NCI-H1436 treated with DMSO at 0.1 percent for 48 hours (cell line): Measurements from ENCODE around the gene AK8.
"Not testable (repeated sequence)": the region's sequence is repeated elsewhere in the genome, so short reads cannot be mapped to it uniquely, and the experiment has no call there.

ENCODE experiments used
- DNase-seq: peaks from one replicate; lab custom pipeline; 2025; lab: John Stamatoyannopoulos, UW

AK8 gene

DNA sequence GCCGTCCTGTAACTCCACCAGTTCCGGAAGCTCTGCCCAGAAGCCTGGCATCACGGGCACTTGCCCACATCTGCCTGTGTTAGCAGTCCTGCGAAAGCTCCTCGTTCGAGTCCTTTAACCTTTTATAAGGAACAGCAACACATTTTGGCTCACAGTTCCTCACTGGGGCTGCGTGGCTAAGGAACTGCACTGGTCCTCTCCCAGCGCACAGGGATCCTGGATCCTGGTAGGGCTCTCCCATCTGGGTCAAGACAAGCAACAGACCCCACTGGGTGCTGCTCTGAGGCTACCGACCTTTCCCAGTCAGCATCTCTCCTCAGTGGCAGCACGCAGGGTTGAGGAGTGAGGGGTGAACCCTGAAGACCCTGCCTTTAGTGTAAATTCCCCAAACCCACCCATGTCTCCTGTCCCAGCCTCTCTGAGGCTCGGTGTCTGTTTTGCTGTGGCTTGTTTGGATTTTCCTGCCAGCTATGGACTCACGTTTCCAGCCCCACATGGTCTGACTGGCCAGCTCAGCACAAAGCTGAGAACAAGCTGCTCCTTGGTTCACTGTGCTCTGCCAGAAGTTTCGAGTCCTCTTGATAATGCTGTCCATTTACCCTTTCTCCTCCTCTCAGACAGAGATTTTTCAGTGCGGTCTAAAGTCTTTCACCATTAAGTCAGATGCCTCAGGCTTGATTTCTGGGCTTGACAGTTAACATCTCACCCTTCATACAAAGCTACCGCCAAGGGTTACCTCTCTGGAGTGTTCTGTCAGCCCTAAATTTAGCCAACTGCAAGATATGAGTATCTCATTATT, 80.0 kb downstream of the AK8 start:
- no peak for DNase-seq

DNA sequence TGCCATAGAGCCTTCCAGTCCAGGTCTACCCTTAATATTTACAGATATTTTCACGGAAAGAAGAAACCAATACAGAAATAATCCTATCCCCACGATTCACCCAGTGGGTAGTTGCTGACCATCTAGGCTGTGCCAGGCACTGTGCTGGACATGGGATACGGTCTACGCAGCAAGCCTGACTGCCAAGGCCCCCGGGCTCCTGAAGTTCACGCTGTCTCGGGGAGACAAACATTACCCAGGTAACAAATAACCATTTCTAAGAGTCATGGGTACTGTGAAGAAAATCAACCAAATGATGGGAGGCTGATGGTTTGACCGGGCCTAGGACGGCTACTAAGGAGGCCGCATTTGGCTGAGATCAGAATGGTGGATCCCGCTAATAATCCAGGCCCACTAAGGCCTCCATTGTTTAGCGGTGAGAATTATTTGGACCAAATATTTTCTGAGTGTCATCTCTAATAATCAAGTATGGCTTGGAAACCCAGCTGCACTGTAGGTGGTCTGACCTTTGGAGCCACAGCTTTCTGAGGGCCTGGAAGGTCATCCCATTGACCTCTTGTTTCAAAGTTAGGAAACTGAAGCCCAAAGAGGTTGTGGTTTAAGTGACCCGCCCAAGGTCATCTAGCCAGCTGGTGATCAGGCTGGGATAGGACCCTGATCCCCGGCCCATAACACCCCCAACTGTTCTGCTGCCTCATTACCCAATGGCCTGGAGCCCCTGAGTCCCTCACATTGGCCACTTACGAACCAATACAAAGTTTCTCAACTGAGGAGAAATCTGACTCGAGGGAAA, 82.4 kb downstream of the AK8 start:
- DNase-seq = no peak

DNA sequence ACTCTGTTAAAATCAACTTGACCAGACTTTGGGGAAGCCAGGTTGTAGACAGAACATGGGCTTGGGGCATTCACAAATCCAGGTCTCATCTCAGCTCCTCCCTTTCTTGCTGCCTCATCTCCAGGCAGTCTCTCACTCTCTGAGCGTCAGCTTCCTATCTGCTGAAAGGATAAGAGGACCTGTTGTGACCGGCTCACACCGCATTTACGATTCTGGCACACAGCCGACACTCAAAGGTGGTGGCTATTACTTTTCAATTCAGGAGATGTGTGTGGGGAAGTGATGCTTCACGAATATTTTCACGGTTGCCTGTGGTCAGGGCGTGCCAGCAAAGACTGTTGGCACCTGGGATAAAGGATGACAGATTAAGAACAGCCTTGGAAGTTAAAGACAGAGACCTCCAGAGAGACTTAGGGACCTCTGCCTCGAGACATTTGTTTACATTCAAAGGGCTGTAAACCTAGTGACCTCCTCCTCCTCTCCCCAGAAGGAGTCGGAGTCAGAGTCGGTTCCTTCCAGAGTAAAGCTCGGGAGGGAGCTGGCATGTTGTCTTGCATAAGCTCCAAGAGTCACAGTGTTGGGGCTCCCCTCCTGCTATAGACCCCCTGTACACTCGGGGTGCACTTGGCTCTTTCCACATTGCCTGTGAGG, 83.2 kb downstream of the AK8 start:
- DNase-seq = no peak

DNA sequence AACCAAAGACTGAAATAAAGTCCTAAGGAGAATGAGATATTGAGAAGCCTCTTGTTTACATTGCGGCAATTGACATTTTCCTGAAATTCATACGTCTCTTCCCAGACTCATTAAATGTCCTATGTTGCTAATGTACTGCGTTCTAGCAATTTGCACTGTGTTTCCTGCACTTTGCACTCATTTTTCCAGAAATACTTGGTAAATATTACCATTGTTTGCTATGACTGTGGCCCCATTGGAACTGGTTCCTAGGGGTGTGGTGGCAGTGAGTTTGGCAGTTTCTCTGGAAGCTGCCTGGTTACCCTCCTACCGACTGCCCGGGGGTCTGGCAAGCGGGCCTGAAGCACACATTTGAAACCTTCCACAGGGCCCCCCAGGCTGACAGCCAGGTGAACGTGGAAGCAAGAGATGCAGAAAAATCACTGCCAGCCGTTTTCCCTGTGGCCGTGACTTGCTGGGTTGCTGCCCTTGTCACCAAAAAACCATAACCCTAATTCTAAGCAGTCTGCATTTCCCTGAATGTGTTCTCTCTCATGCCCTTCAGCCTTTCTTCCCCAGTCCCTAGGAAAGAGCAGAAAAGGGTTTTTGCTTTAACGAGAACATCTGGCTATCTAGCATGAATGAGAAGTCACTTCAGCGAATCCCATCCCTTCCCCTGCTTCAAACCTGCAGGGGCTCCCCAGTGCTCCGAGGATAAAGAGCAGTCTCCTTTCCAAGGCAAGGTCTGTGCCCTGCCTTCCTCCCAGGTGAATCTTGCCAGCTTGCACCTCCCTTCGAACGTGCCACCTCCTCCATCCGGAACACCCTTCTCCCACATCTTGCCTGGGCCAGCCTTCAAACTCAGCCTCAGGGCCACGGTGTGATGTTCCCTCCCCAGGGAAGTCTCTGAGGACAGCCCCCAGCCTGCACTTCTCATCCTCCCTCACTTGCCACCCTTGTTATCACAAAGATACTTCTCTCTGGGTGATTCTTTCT, 84.2 kb downstream of the AK8 start:
- DNase-seq = no peak

DNA sequence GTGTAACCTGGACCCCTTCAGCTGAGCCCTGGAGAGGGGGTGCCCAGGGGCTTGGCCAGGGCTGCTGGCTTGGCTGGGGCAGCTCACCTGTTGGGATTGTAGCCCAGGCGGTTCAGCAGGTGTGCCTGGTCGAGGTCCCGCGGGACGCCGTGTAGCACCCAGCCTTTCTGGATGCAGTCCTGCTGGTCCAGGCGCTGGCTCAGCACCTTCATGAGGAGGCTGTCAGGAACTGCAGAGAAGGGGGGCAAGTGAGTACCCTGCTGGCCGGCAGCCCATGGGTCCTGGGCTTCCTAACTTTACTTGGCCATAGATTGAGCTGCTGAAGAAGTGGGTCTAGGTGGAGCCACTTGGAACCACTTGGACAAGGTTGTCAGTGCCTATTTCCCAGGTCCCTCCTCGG, 85.5 kb downstream of the AK8 start:
- no peak for DNase-seq

DNA sequence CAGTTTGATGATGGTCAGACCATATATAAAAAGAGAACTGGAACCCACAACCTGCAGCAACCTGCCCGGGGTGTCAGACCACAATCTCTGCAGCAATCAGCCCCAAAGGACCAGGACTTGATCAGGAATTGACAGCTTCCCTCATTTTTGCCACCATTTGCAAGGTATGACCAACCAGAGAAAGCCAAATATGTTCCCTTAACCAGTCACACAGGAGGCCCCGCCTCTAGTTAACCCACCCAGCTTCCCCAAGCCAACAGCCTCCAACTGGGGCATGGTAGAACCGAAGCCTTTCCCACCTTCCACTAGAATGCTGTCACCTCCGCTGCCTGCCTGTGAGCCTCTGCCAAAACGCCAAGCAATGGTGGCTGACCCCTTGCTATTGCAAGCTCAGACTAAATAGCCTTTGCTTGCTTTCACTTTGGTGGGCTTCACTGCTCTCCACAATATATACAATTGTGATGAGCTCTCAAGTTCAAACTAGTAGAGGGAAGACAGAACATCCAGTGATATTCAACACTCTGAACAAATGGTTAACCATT, 86.3 kb downstream of the AK8 start:
- DNase-seq = no peak

DNA sequence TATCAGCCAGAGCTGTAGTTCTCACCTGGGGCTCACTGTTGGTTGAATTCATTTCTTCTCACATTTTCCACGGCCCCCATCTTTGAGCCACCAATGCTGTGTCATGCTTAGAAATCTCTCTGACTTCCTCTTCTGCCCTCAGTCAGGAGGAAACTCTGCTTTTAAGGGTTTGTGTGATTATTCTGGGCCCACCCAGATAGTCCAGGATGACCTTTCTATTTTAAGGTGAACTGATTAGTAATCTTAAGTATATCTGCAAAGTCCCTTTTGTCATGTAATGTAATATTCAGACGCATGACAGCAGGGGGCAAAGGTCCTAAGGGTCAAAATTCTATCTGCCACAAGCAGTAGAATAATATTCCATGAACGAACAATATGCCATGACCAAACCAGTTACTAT, 88.4 kb downstream of the AK8 start:
- DNase-seq = no peak

DNA sequence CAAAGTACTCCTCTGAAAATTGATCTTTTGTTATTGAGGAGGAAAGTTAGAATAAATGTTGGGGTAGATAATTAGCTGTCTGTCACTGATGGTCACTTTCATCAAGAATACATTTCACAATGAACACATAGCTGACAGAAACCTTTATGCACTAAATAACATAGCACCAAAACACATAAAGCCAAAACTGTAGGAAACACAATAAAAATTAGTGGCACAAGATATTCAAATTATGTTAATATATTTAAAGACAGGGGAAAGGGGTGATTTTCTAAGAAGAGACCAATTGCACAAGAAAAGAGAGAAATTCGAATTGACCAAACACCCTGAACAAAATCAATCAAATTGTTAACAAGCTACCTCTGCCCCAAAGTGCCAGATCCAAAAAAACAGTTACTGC, 89.7 kb downstream of the AK8 start:
- no peak for DNase-seq

DNA sequence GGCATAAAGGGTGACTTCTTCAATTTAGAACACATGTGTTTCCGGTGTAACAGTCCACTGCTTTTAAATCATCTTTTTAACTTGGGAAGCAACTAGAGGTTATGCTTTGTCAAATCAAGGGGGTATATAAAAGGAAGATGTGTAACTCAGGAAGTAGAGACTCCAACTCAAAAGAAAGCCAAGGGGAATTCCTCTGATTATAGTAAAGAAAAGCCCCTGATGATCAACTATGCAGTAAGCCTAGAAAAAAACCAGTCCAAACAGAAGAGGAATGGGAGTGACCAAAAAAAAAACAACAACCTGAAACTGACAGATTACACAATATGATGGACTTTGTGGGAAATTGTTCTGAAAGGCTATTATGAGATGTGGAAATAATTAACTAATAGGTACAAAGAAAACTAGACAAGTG, 90.3 kb downstream of the AK8 start:
- DNase-seq = no peak

DNA sequence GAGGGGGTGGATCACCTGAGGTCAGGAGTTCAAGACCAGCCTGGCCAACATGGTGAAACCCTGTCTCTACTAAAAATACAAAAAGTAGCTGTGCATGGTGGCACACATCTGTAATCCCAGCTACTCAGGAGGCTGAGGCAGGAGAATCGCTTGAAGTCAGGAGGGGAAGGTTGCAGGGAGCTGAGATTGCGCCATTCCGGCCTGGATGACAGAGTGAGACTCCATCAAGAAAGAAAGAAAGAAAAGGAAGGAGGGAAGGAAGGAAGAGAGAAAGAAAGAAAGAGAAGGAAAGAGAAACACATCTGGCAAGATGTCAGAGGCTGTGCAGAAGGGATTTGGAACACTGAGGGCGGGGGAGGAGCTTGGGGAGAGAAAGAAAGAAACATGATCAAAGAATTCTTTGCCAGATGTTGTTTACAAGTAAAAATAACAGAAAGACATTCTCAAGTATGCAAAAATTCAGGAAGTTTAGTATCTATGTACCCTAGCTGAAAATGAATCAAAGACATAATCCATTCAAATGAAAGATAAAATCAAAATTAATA, 93.7 kb downstream of the AK8 start:
- DNase-seq = no peak

DNA sequence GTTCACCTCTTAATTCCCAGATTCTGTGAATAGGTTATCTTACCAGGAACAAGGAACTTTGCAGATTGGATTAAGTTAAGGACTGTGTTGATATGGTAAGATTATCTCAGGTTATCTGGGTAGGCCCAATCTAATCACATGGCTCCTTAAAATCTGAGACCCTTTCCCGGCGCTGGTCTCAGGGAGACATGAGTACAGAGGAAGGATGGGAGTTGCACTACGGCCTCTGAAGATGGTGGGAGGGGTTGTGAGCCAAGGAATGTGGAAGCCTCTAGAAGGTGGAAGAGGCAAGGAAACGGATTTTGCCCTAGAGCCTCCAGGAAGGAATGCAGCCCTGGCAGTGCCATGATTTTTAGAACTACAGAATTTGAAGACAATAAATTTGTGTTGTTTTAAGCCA, 95.1 kb downstream of the AK8 start:
- no peak for DNase-seq

DNA sequence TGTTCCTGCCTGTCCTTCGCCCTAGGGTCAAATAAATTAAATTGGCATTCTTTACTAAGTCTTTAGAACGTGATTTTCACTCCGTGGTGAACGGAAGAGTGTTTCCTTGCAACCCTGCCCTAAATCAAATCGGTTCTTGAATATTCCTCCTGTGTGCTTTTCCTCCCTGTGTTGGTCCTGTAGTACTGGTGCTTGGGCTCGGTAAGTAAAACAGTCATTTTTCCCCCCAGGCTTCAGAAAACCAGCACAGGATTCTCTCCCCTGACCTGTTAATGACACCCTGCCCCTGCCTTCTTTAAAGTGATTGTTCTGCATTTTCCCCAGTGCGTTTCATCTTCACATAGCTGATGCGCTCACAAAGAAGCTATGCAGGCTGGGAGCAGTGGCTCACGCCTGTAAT, 96.0 kb downstream of the AK8 start:
- DNase-seq = no peak

DNA sequence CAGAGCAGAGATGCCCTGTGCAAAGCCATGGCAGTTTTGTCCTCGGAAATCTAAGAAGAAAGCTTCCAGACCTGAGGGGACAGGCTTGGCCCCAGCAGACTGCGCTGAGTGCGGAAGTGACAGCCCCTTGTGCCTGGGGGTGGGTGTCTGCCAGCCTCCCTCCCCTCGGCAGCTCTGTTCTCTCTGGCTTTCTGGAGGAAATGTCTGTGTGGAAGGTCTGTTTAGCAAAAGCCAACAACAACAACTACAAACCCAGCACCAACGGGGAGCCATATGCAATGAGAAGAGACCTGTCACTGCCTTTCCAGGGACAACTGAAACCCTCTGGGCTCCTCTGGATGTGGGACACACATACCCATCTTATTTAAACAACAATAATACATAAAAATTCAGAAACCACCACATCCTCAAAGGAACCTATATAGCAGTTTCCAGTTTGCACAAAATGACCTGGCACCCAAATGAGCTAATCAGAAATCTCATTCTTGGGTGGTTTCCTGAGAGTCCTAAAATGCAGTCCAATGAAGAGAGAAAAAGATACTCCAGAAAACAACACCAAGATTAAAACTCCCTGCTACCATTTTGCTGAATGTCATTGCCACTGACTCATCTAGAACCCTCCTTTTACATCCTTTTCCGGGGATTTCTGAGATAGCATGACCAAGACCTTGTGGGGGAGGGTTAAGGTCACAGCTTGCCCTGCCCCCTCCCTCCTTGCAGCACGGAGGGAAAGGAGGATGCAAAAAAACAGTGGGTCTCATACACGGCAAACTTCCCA, 97.7 kb downstream of the AK8 start:
- no peak for DNase-seq

DNA sequence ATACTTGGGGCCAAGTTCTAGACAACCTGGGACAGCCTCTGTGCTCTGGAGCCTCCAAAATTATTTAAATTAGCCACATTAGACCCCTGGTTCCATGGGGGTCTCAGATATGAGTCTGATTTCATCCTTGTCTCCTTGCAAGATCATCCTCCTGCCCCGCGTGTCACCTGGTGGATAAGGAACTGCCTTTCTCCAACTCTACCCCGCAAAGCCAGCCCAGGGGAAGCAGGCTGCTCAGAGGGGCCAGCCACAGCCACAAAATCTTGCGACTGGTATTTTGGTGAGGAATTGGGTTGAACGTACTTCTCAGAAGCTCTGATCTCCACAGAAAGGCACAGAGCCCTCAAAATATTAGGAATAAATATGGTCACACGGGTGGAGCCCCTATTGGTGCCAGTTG, 101.2 kb downstream of the AK8 start:
- DNase-seq = no peak

DNA sequence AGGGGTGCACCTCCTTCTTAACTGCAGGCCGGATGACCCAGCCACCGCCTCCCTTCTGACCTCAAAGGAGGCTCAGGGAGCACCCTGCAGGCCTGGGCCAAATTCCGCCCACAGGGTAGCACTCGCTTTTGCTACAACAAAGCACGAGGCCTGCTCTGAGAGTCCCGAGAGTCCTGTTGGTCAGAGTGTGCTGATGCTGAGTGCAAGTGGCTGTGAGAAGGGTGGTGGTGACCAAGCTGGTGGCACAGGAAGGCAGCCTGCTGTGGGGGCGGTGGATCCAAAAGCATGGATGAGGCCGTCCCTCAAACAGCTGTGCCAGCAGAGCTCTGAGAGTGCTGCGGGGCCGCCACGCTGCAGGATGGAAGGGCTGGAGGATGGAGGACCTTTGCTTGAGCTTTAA, 101.8 kb downstream of the AK8 start:
- no peak for DNase-seq

DNA sequence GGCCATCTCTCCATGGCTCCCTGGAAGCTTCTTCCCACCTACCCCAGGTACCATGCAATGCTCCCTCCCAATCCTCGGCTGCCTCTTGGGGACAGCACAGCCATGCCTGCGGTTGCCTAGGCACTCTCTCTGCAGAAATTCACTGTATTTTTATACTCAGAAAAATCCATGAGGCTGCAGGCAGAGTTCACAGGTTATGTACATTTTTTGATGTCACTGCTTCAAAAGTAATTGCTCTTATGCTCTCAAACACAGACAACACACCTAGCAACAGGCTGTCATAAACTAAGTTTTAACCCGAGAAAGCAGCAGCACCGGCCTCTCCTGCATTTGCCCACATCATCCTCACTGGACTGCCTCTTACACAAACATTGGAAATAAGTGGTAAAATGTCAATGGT, 102.4 kb downstream of the AK8 start:
- no peak for DNase-seq

DNA sequence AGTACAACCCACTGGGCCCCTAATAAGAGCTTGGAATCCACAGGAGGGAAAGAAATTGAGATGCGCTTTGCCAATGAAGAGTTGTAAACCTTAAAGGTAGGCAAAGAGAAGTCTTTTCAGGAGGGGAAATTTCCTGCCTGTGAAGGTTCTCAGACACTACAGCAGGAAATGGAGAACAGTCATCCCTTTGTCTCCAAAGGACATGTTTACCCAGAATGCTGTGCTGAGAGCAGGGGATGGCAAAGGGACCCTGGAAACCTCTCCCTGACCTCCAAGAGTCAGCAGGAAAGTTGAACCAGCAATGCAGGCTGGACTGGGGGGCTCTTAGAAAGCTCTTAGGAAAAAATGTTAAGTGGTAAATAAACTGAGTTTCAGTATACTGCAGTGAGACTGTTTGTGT, 103.2 kb downstream of the AK8 start:
- no peak for DNase-seq

DNA sequence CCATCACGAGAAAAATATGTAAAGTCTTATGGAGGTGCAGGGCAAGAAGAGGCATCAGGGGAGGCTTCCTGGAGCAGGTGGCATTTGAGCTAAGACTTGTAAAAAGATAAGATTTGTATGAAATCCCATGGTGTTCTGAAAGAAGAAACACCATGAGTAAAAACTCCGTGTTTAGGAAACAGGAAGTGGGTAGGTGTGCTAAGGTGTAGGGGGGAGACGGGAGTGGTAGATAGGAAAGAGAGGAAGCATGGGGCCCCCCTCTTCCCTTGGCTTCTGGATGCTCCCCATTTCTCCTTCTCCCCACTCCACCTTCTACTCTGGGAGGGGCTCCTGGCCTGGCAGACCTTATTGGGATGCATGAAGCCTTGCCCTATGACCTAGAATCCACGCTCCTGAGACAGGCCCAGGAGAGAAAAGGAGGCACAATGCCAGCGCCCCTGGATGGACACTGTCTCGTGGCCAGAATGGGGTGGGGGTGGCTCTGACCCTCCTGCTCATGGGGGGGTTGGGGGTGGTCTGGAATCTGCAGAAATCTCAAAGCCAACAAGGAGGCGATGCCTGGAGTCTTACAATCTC, 104.2 kb downstream of the AK8 start:
- DNase-seq = no peak

DNA sequence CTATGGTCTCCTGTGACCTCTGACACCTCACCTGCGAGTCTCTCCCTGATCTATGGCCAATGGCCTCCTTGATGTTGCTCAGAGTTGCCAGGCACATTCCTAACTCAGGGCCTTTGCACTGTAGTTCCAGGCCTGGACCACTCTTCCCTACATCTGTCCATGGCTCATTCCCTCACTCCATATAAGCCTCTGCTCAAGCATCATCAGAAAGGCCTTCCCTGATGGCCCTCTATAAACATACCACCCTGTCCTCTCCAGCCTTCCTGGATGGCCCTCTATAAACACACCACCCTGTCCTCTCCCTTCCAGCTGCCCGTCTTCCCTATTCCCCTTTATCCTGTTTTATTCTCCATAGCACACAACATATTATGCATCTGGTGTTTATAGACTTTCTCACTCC, 105.0 kb downstream of the AK8 start:
- DNase-seq = no peak

DNA sequence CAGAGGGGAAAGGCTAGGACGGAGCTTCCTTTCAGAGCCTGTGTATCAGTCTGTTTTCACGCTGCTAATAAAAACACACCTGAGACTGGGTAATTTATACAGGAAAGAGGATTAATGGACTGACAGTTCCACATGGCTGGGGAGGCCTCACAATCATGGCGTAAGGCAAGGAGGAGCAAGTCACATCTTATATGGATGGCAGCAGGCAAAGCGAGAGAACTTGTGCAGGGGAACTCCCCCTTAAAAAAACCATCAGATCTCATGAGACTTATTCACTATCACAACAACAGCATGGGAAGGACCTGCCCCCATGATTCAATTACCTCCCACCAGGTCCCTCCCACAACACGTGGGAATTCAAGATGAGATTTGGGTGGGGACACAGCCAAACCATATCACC, 106.3 kb downstream of the AK8 start:
- not testable (repeated sequence) for DNase-seq
